HEK293 (cell line): ENCODE data around the gene ENAM.

Experiments used
- ZBTB20 ChIP-seq: fragments of 450-650 bp; formaldehyde crosslinking; IDR thresholded peaks from 2 replicates; pipeline ENCODE4 v1.5.1; 2016; ENCODE audit warnings: missing biosample characterization, missing genetic modification characterization
- ZNF133 ChIP-seq: fragments of 450-650 bp; formaldehyde crosslinking; IDR thresholded peaks from 2 replicates; pipeline ENCODE4 v1.5.1; 2016; ENCODE audit warnings: missing biosample characterization, missing genetic modification characterization
- ZNF140 ChIP-seq: fragments of 450-650 bp; formaldehyde crosslinking; IDR thresholded peaks from 2 replicates; pipeline ENCODE4 v1.5.1; 2016; ENCODE audit warnings: missing biosample characterization, missing genetic modification characterization
- ZNF692 ChIP-seq: fragments of 450-650 bp; formaldehyde crosslinking; IDR thresholded peaks from 2 replicates; pipeline ENCODE4 v1.5.1; 2016; ENCODE audit warnings: missing biosample characterization, missing genetic modification characterization
- TF ChIP-seq, protein P1 (sequence below): fragments of 450-650 bp; formaldehyde crosslinking; IDR thresholded peaks from 2 replicates; pipeline ENCODE4 v1.5.1; 2016; ENCODE audit warnings: missing biosample characterization, missing genetic modification characterization

GRCh38 chr4:70608324-70608723 is 20.2 kb upstream of the ENAM start:
- TF ChIP-seq ZNF140 (tag by site-specific recombination) (no peak), ZNF133 (tag by site-specific recombination) (no peak), ZBTB20 (no peak), ZNF692 (tag by site-specific recombination) (no peak)
- TF ChIP-seq, protein P1, sequence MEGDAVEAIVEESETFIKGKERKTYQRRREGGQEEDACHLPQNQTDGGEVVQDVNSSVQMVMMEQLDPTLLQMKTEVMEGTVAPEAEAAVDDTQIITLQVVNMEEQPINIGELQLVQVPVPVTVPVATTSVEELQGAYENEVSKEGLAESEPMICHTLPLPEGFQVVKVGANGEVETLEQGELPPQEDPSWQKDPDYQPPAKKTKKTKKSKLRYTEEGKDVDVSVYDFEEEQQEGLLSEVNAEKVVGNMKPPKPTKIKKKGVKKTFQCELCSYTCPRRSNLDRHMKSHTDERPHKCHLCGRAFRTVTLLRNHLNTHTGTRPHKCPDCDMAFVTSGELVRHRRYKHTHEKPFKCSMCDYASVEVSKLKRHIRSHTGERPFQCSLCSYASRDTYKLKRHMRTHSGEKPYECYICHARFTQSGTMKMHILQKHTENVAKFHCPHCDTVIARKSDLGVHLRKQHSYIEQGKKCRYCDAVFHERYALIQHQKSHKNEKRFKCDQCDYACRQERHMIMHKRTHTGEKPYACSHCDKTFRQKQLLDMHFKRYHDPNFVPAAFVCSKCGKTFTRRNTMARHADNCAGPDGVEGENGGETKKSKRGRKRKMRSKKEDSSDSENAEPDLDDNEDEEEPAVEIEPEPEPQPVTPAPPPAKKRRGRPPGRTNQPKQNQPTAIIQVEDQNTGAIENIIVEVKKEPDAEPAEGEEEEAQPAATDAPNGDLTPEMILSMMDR (tag by site-specific recombination): no peak
